ENCODE measurements around the gene CCDC149.

CCDC149 gene

DNA sequence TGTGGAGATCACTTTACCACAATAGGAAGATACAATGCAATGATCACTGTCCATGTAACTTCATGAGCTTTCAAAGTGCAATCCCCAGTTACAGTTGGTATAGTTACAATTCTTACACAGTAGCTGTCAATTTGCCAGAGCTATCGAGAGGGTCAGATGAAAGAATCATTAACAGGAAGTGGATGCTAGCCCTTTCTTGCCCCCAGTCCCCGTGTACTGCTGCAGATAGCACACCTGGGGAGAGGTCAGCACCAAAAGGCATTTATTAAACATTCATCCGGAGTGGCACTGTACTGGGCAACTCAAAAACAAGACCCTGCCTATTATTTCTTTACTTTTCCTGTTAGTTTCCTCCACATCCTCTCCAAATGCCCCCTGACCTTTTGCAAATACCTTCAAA lies 69.7 kb downstream of the CCDC149 start:
- no peak for DNase-seq (ENCODE audit: low spot score)

- DNase-seq (ENCODE audit: low spot score) = no peak
These were observed 70.5 kb downstream of the CCDC149 start for GRCh38 chr4:24842356-24842755.

GRCh38 chr4:24840826-24841543 lies 71.9 kb downstream of the CCDC149 start:
- peak; percentile 30 for DNase-seq (ENCODE audit: low spot score)

DNA sequence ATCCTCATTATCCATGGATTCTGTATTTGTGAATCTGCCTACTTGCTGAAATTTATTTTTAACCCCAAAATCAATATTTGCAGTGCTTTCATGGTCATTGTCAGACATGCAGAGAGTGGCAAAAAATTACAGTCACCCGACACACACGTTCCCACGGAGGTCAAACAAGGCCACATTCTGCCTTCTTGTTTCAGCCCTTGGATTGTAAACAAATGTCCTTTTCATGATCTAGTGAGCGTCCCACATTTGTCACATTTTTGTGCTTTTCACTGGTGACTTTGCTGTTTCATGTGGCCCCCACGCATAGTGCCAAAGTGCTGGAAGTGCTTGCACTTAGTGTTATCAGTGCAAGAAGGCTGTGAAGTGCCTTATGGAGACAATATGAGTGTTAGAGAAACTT lies 72.5 kb downstream of the CCDC149 start:
- DNase-seq (ENCODE audit: low spot score) = no peak

GRCh38 chr4:24837781-24838180 lies 75.1 kb downstream of the CCDC149 start:
- no peak for DNase-seq (ENCODE audit: low spot score)

GRCh38 chr4:24837336-24837735 lies 75.5 kb downstream of the CCDC149 start:
- DNase-seq (ENCODE audit: low spot score) = no peak

DNA sequence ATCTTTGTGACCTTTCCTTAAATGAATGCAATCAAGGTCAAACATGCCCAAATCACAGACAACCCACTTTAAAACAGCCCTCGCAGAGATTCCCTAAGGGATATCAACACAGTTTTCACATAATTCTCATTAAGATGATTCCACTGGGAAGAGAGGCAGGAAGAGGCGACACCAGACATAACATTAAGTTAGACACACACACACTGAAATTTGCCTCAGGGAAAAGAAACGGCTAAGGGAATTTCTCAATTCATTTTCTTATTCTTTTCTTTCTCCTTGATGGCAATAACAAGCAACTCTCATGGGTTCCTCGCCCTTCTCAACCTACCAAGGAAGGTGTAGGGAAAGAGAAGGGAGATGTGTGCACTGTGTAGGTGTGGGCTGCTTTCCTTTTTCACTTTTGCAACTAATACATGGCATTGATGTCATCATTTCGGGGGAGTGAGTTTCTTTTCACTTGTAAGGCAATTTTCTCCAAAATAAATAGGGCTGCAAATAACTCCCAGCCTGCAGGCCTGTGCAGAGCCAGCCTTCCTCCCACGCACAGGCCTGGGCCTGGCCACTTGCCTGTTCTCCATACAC lies 76.1 kb downstream of the CCDC149 start:
- DNase-seq (ENCODE audit: low spot score) = no peak

DNA sequence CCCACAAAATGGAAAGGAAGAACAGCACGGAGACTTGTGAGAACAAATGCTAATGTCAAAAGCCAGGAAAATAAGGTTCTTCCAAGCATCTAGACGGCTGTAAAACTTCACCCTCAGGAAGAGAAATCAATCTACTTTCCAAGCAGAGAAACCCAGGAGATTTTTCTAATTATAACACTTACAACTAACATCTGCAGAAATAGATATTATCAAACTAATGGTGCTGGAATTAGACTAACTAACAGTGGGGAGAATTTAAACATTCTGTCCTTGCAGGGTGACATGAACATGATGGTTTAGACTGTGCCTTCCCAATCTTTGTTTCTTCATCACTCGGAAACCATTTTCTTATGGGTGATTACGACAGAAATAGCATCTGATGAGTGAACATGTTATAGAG lies 77.1 kb downstream of the CCDC149 start:
- DNase-seq (ENCODE audit: low spot score) = no peak

GRCh38 chr4:24831637-24832036 lies 81.2 kb downstream of the CCDC149 start:
- no peak for DNase-seq (ENCODE audit: low spot score)

DNA sequence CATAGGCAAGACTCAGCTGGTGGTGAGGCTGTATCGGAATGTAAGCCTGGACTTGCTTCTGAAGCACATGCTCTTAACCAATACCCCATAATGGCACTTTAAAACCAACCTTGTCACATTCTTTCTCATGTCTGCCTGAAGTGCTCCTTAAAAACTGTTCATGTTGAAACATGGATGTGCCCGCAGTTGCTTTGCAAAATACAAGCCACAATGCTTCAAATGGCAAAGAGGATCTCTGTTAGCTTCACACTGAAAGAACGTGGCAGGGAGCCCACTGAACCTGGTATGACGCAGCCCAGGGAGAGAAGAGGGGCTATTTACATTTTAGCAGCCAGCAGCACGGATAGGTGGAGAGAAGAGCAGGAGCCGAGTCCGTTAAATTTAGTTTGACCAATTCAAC lies 88.1 kb downstream of the CCDC149 start:
- no peak for DNase-seq (ENCODE audit: low spot score)

- DNase-seq (ENCODE audit: low spot score) = no peak
These were observed 92.3 kb downstream of the CCDC149 start for GRCh38 chr4:24820541-24820940.

- DNase-seq (ENCODE audit: low spot score) = no peak
These were observed 96.0 kb downstream of the CCDC149 start for GRCh38 chr4:24816797-24817196.

- DNase-seq (ENCODE audit: low spot score) = no peak
These were observed 99.1 kb downstream of the CCDC149 start for GRCh38 chr4:24813732-24814131.

DNA sequence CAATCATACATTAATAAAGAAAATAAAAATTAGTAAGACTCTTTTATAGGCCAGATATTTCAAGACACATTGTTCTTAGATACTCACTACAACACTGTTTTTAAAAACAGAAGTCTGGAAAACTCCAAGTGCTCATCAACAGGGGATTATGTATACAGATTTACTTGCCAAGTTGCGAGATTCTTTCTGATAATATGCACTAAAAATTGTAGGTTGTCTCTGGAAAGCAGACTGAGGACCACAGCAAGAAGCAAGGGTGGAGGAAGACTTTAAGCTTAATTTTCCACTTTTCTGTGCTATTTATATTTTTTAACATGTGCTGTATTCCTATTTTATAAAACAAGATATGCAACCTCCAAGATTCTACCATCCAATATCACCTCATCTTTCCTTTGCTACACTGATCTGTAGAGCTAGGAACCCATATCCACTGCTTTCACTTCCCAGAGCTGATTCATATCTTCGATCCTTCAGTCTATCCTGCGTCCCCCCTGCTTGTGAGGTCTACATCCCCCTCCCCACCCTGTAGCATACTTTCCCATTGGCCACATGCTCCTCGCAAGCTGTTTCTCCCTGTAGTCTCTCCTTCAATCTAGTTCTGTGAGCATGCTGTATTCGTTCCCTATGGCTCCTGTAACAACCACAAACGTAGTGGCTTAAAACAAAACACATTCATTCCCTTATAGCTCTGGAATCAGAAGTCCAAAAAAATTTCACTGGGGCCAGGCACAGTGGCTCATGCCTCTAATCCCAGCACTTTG lies 101.8 kb downstream of the CCDC149 start:
- no peak for DNase-seq (ENCODE audit: low spot score)

GRCh38 chr4:24809815-24810405 lies 102.9 kb downstream of the CCDC149 start:
- DNase-seq (ENCODE audit: low spot score) = no peak

DNA sequence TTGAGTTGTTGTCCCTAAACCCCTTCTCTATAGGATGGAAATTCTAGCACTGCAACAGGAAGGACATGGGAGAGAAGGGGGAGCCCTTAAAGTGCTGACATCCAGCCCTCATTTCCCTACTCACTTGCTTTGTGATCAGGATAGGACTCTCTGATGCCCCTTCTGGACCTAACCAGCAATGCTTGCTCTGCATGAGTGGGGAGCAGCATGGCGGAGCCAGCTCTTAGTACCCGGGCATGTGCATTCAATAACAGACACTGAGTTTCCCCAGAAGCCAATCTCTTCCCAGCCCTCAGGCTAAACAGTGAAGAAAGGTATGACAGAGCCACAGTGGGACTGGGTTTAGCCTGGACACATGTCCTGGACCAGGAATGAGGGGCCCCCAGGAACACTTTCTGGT lies 103.5 kb downstream of the CCDC149 start:
- no peak for DNase-seq (ENCODE audit: low spot score)

- DNase-seq (ENCODE audit: low spot score) = no peak
These were observed 103.9 kb downstream of the CCDC149 start for GRCh38 chr4:24808955-24809354.

DNA sequence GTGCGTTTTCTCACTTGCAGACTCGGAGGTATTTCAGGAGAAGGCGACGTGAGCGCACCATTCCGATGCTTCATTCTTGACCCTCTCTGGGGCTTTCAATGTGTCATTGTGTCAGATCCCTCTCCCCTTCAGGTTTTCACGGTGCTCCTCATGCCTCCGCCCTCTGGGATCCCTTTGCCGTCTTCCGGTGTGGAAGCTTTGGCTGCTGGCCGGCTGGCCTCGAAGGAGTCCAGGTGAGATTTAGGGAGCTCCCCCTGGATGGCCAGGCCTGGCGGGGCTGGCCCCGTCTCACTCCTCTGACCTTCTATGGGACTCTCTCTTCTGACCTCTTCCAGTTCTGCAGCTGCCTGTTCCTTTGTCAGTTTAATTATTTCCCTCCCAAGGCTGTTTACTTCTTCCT lies 104.6 kb downstream of the CCDC149 start:
- no peak for DNase-seq (ENCODE audit: low spot score)

DNA sequence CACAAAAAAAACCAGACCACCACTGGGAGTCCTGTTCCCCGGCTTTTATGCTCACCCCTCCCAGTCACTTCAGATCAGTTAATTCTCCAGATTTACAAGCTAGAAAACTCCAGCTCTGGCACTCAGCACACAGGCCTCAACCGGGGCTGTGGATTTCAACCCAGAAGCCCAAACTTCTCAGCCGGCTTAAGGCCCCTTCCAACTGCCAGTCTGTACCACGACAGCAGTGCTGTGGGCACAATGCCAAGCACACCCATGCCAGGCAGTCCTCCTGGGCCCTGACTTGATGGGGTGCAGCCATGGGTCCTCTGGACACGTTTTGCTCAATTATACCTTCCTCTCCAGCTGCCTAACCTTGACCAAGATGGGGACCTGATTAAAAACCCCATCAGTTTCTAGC lies 105.2 kb downstream of the CCDC149 start:
- no peak for DNase-seq (ENCODE audit: low spot score)

- DNase-seq (ENCODE audit: low spot score) = no peak
These were observed 106.4 kb downstream of the CCDC149 start for GRCh38 chr4:24806206-24806990.

DNA sequence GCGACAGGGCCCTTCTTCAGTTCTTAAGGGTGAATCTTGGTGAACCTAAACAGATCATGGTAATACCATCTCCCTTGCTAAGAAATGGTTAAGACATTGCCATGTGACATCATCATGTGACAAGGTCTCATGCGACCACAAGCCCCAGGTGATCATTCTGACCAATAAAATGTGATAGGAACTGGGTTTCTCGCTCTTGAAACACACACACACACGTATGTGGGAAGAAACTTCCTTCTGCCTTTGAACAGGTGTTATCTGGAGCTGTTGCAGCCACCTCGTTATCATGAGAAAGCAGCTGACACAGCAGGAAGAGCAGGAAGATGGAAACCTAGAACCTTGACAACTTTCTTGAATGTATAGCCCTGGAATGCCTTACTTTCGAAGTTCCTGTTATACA lies 107.3 kb downstream of the CCDC149 start:
- no peak for DNase-seq (ENCODE audit: low spot score)

DNA sequence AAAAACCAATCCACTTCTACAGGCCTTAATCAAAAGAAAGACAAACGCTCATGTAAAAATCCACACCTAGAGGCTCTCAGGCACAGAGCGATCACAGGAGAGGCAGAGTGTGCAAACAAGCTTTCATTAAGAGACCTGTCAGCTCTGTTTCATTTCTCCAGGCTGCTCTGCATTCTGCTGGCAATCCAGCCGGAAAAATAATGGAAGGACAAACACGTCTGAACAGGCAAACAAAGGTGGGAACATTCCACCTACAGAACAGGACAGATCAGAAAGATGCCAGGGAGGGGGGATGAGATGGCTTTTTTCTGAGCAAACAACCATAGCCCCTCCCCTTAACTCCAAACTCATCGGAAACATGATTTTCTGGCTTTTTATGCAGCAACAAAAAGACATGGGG lies 107.8 kb downstream of the CCDC149 start:
- DNase-seq (ENCODE audit: low spot score) = no peak

All from kidney tubule cell (primary cell).